Endothelial cell of umbilical vein (primary cell): ENCODE measurements around the gene BICD2. TPM values are rescaled to one million over a fixed set of nuclear protein-coding genes. Genes with fewer than 3 reads are reported as not detected.

Source experiments
- BruUV-seq: library from RNA; stranded (reverse); fragments of 400-500 nt; replicated peaks from 2 replicates; lab custom pipeline; 2021; lab: Mats Ljungman, UMichigan
- CTCF ChIA-PET: fragments of 300-600, 350-600 bp; sonication (Branson Sonifier 250); formaldehyde crosslinking; loops from one replicate; lab custom pipeline; 2021; ENCODE audit warnings: antibody characterized with exemption, inconsistent platforms; lab: Charles Lee
- POLR2A ChIA-PET: fragments of 300-600, 350-600 bp; sonication (Branson Sonifier 250); formaldehyde crosslinking; loops from one replicate; lab custom pipeline; 2021; ENCODE audit warnings: antibody characterized with exemption, inconsistent platforms; lab: Charles Lee
- DNase-seq: peaks from one replicate; pipeline ENCODE4 v3.0.0-alpha.2; 2011; ENCODE audit warnings: low read depth, low spot score
- FAIRE-seq: peaks from 2 replicates; lab custom pipeline; 2011; peaks lifted over from hg19 to GRCh38; lab: Jason Lieb, UNC
- H2AFZ ChIP-seq: 2 replicates; pipeline ENCODE4 v1.6.0; 2012; ENCODE audit warnings: low read depth, low read length, control low read depth, inconsistent platforms
- H3K27ac ChIP-seq: 2 replicates; pipeline ENCODE4 v1.5.1; 2011; ENCODE audit warnings: low read depth, mild to moderate bottlenecking, control low read depth, low read length, moderate library complexity; ENCODE audit not compliant: insufficient read depth
- H3K27me3 ChIP-seq, 2 experiments: 2 replicates each; pipeline versions ENCODE4 v1.6.0 to v1.6.1; 2011; ENCODE audit warnings: low read length in 2 of 2, mixed read lengths in 1 of 2; ENCODE audit not compliant: control insufficient read depth in 2 of 2, insufficient read depth in 2 of 2
- H3K36me3 ChIP-seq, 2 experiments: 2 replicates in 1 of 2; 3 replicates in 1 of 2; pipeline ENCODE4 v1.5.1; 2011; ENCODE audit warnings: low read length in 2 of 2, mild to moderate bottlenecking in 1 of 2, moderate library complexity in 1 of 2; ENCODE audit not compliant: control insufficient read depth in 2 of 2, insufficient read depth in 2 of 2; ENCODE audit errors: extremely low read depth in 1 of 2
- H3K4me1 ChIP-seq: 3 replicates; pipeline ENCODE4 v1.5.1; 2011; ENCODE audit warnings: mild to moderate bottlenecking, low read length; ENCODE audit not compliant: control insufficient read depth, insufficient read depth; ENCODE audit errors: extremely low read depth
- H3K4me2 ChIP-seq: 2 replicates; pipeline ENCODE4 v1.6.1; 2011; ENCODE audit warnings: low read length, control low read depth, mixed read lengths; ENCODE audit not compliant: insufficient read depth
- H3K4me3 ChIP-seq, 3 experiments: fragments of 200-600 bp in 1 of 3; sonication (generic), shearing (Covaris generic) in 1 of 3; replicated peaks in 1 of 3; 2 replicates each; pipeline ENCODE4 v1.5.1; 2011 to 2016; ENCODE audit warnings: control low read depth in 3 of 3, low read length in 3 of 3, mild to moderate bottlenecking in 2 of 3, inconsistent platforms in 1 of 3, low read depth in 1 of 3, moderate library complexity in 1 of 3; ENCODE audit not compliant: insufficient read depth in 1 of 3
- H3K79me2 ChIP-seq: 2 replicates; pipeline ENCODE4 v1.6.0; 2012; ENCODE audit warnings: low read length, inconsistent platforms; ENCODE audit not compliant: control insufficient read depth, insufficient read depth
- H3K9ac ChIP-seq: replicated peaks from 2 replicates; pipeline ENCODE3; 2011; ENCODE audit warnings: low read length, control low read depth; ENCODE audit not compliant: insufficient read depth; ENCODE audit errors: extremely low read depth
- H3K9me1 ChIP-seq: replicated peaks from 3 replicates; pipeline ENCODE4 v1.6.0; 2011; ENCODE audit warnings: mild to moderate bottlenecking, low read length; ENCODE audit not compliant: control insufficient read depth, insufficient read depth; ENCODE audit errors: extremely low read depth
- H3K9me3 ChIP-seq: replicated peaks from 2 replicates; pipeline ENCODE4 v1.5.1; 2012; ENCODE audit warnings: low read length, inconsistent platforms; ENCODE audit not compliant: control insufficient read depth, insufficient read depth
- H4K20me1 ChIP-seq: replicated peaks from 2 replicates; pipeline ENCODE3; 2011; ENCODE audit warnings: mild to moderate bottlenecking, low read length; ENCODE audit not compliant: control insufficient read depth, insufficient read depth; ENCODE audit errors: extremely low read depth
- CTCF ChIP-seq, 2 donors: IDR thresholded peaks; 1 replicate in 1 of 2; 2 replicates in 1 of 2; pipeline ENCODE4 v1.5.1; 2011; ENCODE audit warnings: low read length in 2 of 2, mild to moderate bottlenecking in 2 of 2, moderate library complexity in 2 of 2, control low read depth in 1 of 2, inconsistent platforms in 1 of 2, low read depth in 1 of 2; ENCODE audit not compliant: insufficient read depth in 1 of 2; ENCODE audit errors: extremely low read depth in 1 of 2
- EZH2 ChIP-seq: IDR thresholded peaks from 2 replicates; pipeline ENCODE4 v1.6.1; 2012; ENCODE audit warnings: borderline replicate concordance, low read depth, mild to moderate bottlenecking, moderate library complexity, low read length, inconsistent platforms; ENCODE audit not compliant: severe bottlenecking
- FOS ChIP-seq: IDR thresholded peaks from 2 replicates; pipeline ENCODE4 v1.6.1; 2011; ENCODE audit warnings: mild to moderate bottlenecking, low read length, moderate library complexity, borderline replicate concordance; ENCODE audit not compliant: insufficient read depth
- GATA2 ChIP-seq: IDR thresholded peaks from 2 replicates; pipeline ENCODE4 v1.7.0; 2011; ENCODE audit warnings: low read depth, mild to moderate bottlenecking, moderate library complexity, mixed read lengths, low read length; ENCODE audit not compliant: insufficient read length, insufficient read depth
- MAX ChIP-seq: IDR thresholded peaks from 2 replicates; pipeline ENCODE4 v1.6.1; 2011; ENCODE audit not compliant: insufficient read depth, insufficient read length
- POLR2A ChIP-seq: IDR thresholded peaks from 2 replicates; pipeline ENCODE4 v1.6.1; 2012; ENCODE audit warnings: low read depth, mild to moderate bottlenecking, control low read depth, low read length
- POLR2AphosphoS5 ChIP-seq: IDR thresholded peaks from 2 replicates; pipeline ENCODE4 v1.6.1; 2012; ENCODE audit warnings: low read depth, mild to moderate bottlenecking, control low read depth, low read length, moderate library complexity; ENCODE audit not compliant: insufficient read depth
- dilution Hi-C: fragments of 300-500 bp; cut with MboI; formaldehyde crosslinking; loops from one replicate; pipeline ENCODE4 v1.15.0; 2019; ENCODE audit warnings: low sequenced_read_pairs; ENCODE audit not compliant: extremely low pct_ligation_motif_present
- intact Hi-C: fragments of 100-400 bp; cut with micrococcal nuclease; formaldehyde crosslinking; loops from one replicate; pipeline ENCODE4 v1.10.0; 2022
- polyA plus RNA-seq, 4 experiments: library from polyadenylated mRNA; depleted of rRNA in 3 of 4; stranded (reverse) in 3 of 4; unstranded in 1 of 4; fragments of >200 nt; gene quantifications; 2 replicates each; pipeline versions ENCODE4 v1.2.1 to v1.2.3, GENCODE V29; 2011 to 2012; ENCODE audit warnings: missing spikeins in 1 of 4
- total RNA-seq: library from RNA; stranded (reverse); gene quantifications from 2 replicates; pipeline ENCODE4 v1.2.3, GENCODE V29; 2021

The BICD2 gene
- total and polyA plus RNA-seq, 2 donors (not counting 3 experiments of a cell fraction or from before 2014, with no cell fraction given) = 14.3 to 39.3 TPM

- peaks cover 9 to 32% of the 10 kb centered on the region in 2 experiments for H3K36me3 ChIP-seq
- no peak for DNase-seq
- peaks cover 30% of the 10 kb centered on the region for H3K79me2 ChIP-seq
- H3K9me3 ChIP-seq = no peaks in the 10 kb centered on the region
- H3K4me1 ChIP-seq = peaks cover 11% of the 10 kb centered on the region
- H3K4me2 ChIP-seq = no peak overlapping the region
- ChIA-PET POLR2A (no interaction called here), CTCF (no interaction called here)
- no TSS peak for BruUV-seq
- intact Hi-C loops = no loop called here
- H3K4me3 ChIP-seq = no peak overlapping the region
- no peak for TF ChIP-seq FOS
- TF ChIP-seq POLR2AphosphoS5 = no peak
- TF ChIP-seq EZH2 = no peak
- no peak for TF ChIP-seq CTCF (IDR thresholded peaks at IDR 0.05; ENCODE audit: extremely low read depth in 1 of 2, insufficient read depth in 1 of 2, low read depth in 1 of 2, low read length in 2 of 2)
- no peak for TF ChIP-seq POLR2A
- no peak for TF ChIP-seq GATA2
- no peak for TF ChIP-seq MAX
- H3K27me3 ChIP-seq = no peaks in the 10 kb centered on the region
- no peak overlapping the region for H2AFZ ChIP-seq
- no peaks in the 10 kb centered on the region for H4K20me1 ChIP-seq
- dilution Hi-C loops = no loop called here
- no peak for FAIRE-seq
- no peak overlapping the region for H3K27ac ChIP-seq
- H3K9me1 ChIP-seq = no peaks in the 10 kb centered on the region
- no peak overlapping the region for H3K9ac ChIP-seq
These were observed 40.8 kb downstream of the BICD2 start for GRCh38 chr9:92723801-92724323.
